GM12872 (cell line): ENCODE results near the gene ADGRG3.
A peak's percentile ranks its signal among the peaks of the same experiment; 100 is the strongest.

ENCODE experiments used
- CTCF ChIP-seq: IDR thresholded peaks from 3 replicates; pipeline ENCODE4 v1.5.1; 2011; ENCODE audit warnings: low read depth, mild to moderate bottlenecking, low read length, moderate library complexity; ENCODE audit not compliant: insufficient read depth

Gene ADGRG3

GRCh38 chr16:57711993-57712392 lies 43.9 kb downstream of the ADGRG3 start:
- no peak for TF ChIP-seq CTCF

DNA sequence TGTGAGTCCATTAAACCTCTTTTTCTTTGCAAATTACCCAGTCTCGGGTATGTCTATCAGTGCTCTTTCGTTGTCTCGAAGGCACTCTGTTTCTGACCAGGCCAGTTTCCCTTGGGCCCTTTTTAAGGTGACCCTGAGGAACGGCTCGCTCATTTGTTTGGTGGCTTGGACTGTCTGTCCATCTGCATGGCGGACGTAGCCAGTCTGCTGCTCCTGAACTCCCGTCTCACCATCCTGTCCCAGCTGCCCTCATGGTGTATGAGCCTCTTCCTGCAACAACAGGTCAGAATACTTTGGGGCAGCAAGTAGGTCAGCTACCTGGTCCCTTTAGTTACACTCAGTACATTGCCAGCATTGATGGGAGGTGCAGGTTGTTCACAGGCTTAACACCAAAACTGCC lies 45.5 kb downstream of the ADGRG3 start:
- TF ChIP-seq CTCF = no peak

GRCh38 chr16:57714047-57714446 lies 45.9 kb downstream of the ADGRG3 start:
- TF ChIP-seq CTCF = no peak

GRCh38 chr16:57720142-57720575 lies 52.1 kb downstream of the ADGRG3 start:
- peak; percentile 75 for TF ChIP-seq CTCF

DNA sequence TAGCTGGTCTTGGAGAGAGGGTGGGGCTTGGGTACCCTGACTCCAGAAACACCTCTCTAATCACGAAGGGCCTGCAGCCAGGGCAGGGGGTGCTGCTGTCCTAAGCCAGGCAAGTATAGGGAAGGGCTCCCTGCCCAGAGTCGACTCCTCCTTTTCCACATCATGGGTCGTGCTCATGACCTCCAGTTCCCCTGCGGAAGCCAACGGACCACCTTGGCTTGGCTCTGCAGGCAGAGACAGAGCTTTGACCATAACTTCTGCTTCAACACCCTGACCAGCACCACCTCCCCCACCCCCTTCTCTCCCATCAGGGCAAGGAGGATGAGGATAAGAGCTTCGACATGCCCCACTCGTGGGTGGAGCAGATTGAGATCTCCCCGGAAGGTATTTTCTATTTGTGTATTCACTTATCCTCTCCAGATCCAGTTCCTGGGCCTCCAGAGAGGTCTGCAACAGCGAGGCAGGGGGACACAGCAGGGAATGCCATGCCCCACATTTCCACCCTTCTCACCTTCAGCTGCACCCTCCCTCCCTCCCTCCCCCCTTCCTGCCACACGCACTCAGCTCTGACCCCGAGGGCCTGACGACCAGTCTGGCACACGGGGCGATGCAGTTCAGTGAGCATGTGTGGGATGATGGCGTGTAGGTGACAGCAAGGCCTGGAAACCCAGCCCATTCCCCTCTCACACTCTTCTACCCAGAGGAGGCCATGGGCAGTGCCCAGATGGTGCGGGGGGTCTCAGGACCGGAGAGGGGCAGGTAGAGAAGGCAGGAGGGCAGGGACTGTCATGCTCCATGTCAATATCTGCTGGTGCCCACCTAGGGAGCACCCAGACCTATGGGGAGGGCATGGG lies 53.5 kb downstream of the ADGRG3 start:
- TF ChIP-seq CTCF = no peak

DNA sequence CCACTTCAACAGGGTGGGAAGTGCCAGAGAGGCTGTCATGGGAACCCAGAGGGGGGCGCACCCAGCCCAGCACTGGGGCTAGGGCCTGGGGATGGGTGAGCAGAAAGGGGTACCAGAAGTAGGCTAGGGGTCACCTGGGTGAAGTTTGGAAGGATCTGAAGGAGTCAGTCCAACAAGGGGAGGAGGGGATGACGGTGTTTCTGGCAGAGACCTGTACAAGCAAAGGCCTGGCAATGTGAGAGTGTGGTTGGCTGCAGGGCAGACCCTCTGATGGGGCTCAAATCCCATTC lies 54.0 kb downstream of the ADGRG3 start:
- no peak for TF ChIP-seq CTCF

- TF ChIP-seq CTCF = no peak
Measured at GRCh38 chr16:57722651-57723050, 54.5 kb downstream of the ADGRG3 start.
